SK-N-SH treated with all-trans-retinoic acid at 6 μM for 48 hours (cell line): ENCODE measurements around the gene FLT3.

Experiments used
- ARNTL ChIP-seq: fragments of 450-650 bp; formaldehyde crosslinking; IDR thresholded peaks from 2 replicates; pipeline ENCODE4 v1.5.0; 2020; ENCODE audit warnings: low read depth, mild to moderate bottlenecking, moderate library complexity, borderline replicate concordance
- CREB5 ChIP-seq: fragments of 250-450 bp; sonication (Bioruptor Pico); IDR thresholded peaks from 2 replicates; pipeline ENCODE4 v1.5.1; 2020; ENCODE audit warnings: low read depth, mild to moderate bottlenecking, moderate library complexity
- CSDC2 ChIP-seq: fragments of 250-450 bp; sonication (Bioruptor Pico); IDR thresholded peaks from 2 replicates; pipeline ENCODE4 v1.5.0; 2020; ENCODE audit warnings: mild to moderate bottlenecking, moderate library complexity
- ESRRG ChIP-seq: fragments of 250-450 bp; sonication (Bioruptor Pico); IDR thresholded peaks from 2 replicates; pipeline ENCODE4 v1.6.1; 2021; ENCODE audit warnings: mild to moderate bottlenecking
- OSR1 ChIP-seq: fragments of 250-450 bp; sonication (Bioruptor Pico); IDR thresholded peaks from 2 replicates; pipeline ENCODE4 v1.8.0; 2022; ENCODE audit warnings: moderate library complexity, mild to moderate bottlenecking, inconsistent platforms
- PATZ1 ChIP-seq: fragments of 250-450 bp; sonication (Bioruptor Pico); IDR thresholded peaks from 2 replicates; pipeline ENCODE4 v1.8.0; 2020; ENCODE audit warnings: mild to moderate bottlenecking, moderate library complexity, borderline replicate concordance
- POU6F1 ChIP-seq: fragments of 250-450 bp; sonication (Bioruptor Pico); IDR thresholded peaks from 2 replicates; pipeline ENCODE4 v1.8.0; 2021; ENCODE audit warnings: low read depth, mild to moderate bottlenecking, moderate library complexity, borderline replicate concordance
- RARB ChIP-seq: fragments of 250-450 bp; sonication (Bioruptor Pico); IDR thresholded peaks from 2 replicates; pipeline ENCODE4 v1.8.0; 2021; ENCODE audit warnings: mild to moderate bottlenecking, moderate library complexity
- TSHZ2 ChIP-seq: fragments of 250-450 bp; sonication (Bioruptor Pico); IDR thresholded peaks from 2 replicates; pipeline ENCODE4 v1.5.0; 2020; ENCODE audit warnings: mild to moderate bottlenecking, moderate library complexity
- ZFP3 ChIP-seq: fragments of 250-450 bp; sonication (Bioruptor Pico); IDR thresholded peaks from 2 replicates; pipeline ENCODE4 v1.5.0; 2020; ENCODE audit warnings: mild to moderate bottlenecking, moderate library complexity
- ZFP30 ChIP-seq: fragments of 450-650 bp; formaldehyde crosslinking; IDR thresholded peaks from 2 replicates; pipeline ENCODE4 v1.5.0; 2022; ENCODE audit warnings: mild to moderate bottlenecking, moderate library complexity
- ZNF8 ChIP-seq: fragments of 450-650 bp; formaldehyde crosslinking; IDR thresholded peaks from 2 replicates; pipeline ENCODE4 v1.5.0; 2020; ENCODE audit warnings: mild to moderate bottlenecking, moderate library complexity

GRCh38 chr13:28106976-28107375, 6.6 kb upstream of the FLT3 start:
- TF ChIP-seq POU6F1 (CRISPR knock-in tag) (no peak), TSHZ2 (CRISPR knock-in tag) (no peak), PATZ1 (CRISPR knock-in tag) (no peak), ZFP3 (CRISPR knock-in tag) (no peak), ESRRG (CRISPR knock-in tag) (no peak), RARB (CRISPR knock-in tag) (no peak), ARNTL (CRISPR knock-in tag) (no peak), ZNF8 (CRISPR knock-in tag) (no peak), ZFP30 (no peak), CSDC2 (CRISPR knock-in tag) (no peak), OSR1 (no peak), CREB5 (no peak)
